ENCODE measurements around the gene CITED2.

GRCh38 chr6:139369568-139370282 is 4.7 kb downstream of the CITED2 start:
- TF ChIP-seq CTCF (conservative IDR thresholded peaks at IDR 0.05; ENCODE audit: low read length) (peak; percentile 81), EZH2phosphoT487 (IDR thresholded peaks at IDR 0.05; ENCODE audit: borderline replicate concordance) (no peak)

All from Loucy (cell line).